Smooth muscle cell (in vitro differentiated cells): ENCODE measurements around the gene MESP2. TPM values are rescaled to one million over a fixed set of nuclear protein-coding genes. Genes with fewer than 3 reads are reported as not detected.
A peak's percentile ranks its signal among the peaks of the same experiment; 100 is the strongest.

ENCODE experiments used
- DNase-seq: peaks from one replicate; lab custom pipeline; 2025; ENCODE audit not compliant: unreplicated experiment; lab: John Stamatoyannopoulos, UW
- H2AFZ ChIP-seq: fragments of 200-600 bp; sonication (generic); 2 replicates; pipeline ENCODE4 v1.6.0; 2016; ENCODE audit warnings: antibody characterized with exemption, low read depth, mild to moderate bottlenecking
- H3F3A ChIP-seq: fragments of 200-600 bp; sonication (generic); 2 replicates; pipeline ENCODE4 v1.6.0; 2017; ENCODE audit warnings: antibody characterized with exemption, low read depth
- H3K27ac ChIP-seq: fragments of 200-600 bp; sonication (generic); 2 replicates; pipeline ENCODE4 v1.5.1; 2016; ENCODE audit warnings: low read depth, mild to moderate bottlenecking
- H3K27me3 ChIP-seq: fragments of 200-600 bp; sonication (generic); 2 replicates; pipeline ENCODE4 v1.6.1; 2016; ENCODE audit warnings: low read depth, mild to moderate bottlenecking
- H3K36me3 ChIP-seq: fragments of 200-600 bp; sonication (generic); 2 replicates; pipeline ENCODE4 v1.5.1; 2016; ENCODE audit warnings: low read depth
- H3K4me1 ChIP-seq: fragments of 200-600 bp; sonication (generic); 2 replicates; pipeline ENCODE4 v1.5.1; 2016; ENCODE audit warnings: low read depth
- H3K4me2 ChIP-seq: fragments of 200-600 bp; sonication (generic); 2 replicates; pipeline ENCODE4 v1.6.0; 2016; ENCODE audit warnings: mild to moderate bottlenecking
- H3K4me3 ChIP-seq: fragments of 200-600 bp; sonication (generic); 2 replicates; pipeline ENCODE4 v1.5.1; 2016; ENCODE audit warnings: mild to moderate bottlenecking
- H3K79me2 ChIP-seq: fragments of 200-600 bp; sonication (generic); 2 replicates; pipeline ENCODE4 v1.6.0; 2016; ENCODE audit warnings: low read depth, mild to moderate bottlenecking
- H3K9ac ChIP-seq: fragments of 200-600 bp; sonication (generic); 2 replicates; pipeline ENCODE4 v1.6.0; 2016; ENCODE audit warnings: low read depth
- H3K9me3 ChIP-seq: fragments of 200-600 bp; sonication (generic); replicated peaks from 2 replicates; pipeline ENCODE4 v1.5.1; 2016; ENCODE audit warnings: low read depth
- H4K20me1 ChIP-seq: fragments of 200-600 bp; sonication (generic); 2 replicates; pipeline ENCODE4 v1.6.0; 2016; ENCODE audit warnings: low read depth
- WGBS: methylation state at CpG from one replicate; pipeline ENCODE4 v1.1.7; 2016; ENCODE audit warnings: low lambda C conversion rate; 5-methylcytosine and 5-hydroxymethylcytosine counted together
- polyA plus RNA-seq: library from polyadenylated mRNA; unstranded; fragments of >200 nt; fragmentation: Nextera tagmentation; extraction: Ambion mirVana; gene quantifications from 2 replicates; pipeline ENCODE4 v1.2.1, GENCODE V29; 2016
- total RNA-seq: library from RNA; depleted of rRNA; stranded (reverse); fragments of >200 nt; gene quantifications from 2 replicates; pipeline ENCODE4 v1.2.3, GENCODE V29; 2014
- TF ChIP-seq, protein P1 (sequence below): fragments of 200-600 bp; sonication (generic); IDR thresholded peaks from 2 replicates; pipeline ENCODE4 v1.5.1; 2017; ENCODE audit warnings: borderline replicate concordance, mild to moderate bottlenecking, antibody characterized with exemption; ENCODE audit not compliant: insufficient read depth, poor library complexity, severe bottlenecking

The MESP2 gene
- total and polyA plus RNA-seq, 2 experiments from 2014 or later = 0.09 TPM; not detected in 1

DNA sequence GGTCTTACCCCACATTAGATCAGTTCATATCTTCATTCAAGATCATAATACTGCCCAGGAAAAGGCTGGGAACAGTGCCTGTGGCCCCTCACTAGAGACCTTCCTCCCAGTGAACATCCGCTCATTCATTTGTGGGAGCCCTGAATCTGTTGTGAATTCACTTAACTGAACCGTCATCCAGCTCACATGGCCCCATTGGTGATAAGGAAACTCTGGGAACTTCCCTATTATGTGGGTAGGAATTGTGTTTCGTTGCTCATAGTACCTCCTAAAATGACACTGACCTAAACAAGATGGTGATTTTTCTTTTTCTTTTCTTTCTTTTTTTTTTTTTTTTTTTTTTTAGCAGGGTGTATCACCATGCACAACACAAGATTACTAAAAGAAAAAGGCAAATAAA is 6.8 kb upstream of the MESP2 start:
- no peaks in the 10 kb centered on the region for H3K79me2 ChIP-seq
- H3K4me3 ChIP-seq = no peak overlapping the region
- H2AFZ ChIP-seq = no peak overlapping the region
- no peaks in the 10 kb centered on the region for H3K27me3 ChIP-seq
- no peak overlapping the region for H3K4me2 ChIP-seq
- H3K9ac ChIP-seq = no peak overlapping the region
- DNase-seq = no peak
- no peak overlapping the region for H3K27ac ChIP-seq
- WGBS = 79% methylated on average over 3 of the region's 3 CpGs
- H4K20me1 ChIP-seq = no peaks in the 10 kb centered on the region
- TF ChIP-seq, protein P1, sequence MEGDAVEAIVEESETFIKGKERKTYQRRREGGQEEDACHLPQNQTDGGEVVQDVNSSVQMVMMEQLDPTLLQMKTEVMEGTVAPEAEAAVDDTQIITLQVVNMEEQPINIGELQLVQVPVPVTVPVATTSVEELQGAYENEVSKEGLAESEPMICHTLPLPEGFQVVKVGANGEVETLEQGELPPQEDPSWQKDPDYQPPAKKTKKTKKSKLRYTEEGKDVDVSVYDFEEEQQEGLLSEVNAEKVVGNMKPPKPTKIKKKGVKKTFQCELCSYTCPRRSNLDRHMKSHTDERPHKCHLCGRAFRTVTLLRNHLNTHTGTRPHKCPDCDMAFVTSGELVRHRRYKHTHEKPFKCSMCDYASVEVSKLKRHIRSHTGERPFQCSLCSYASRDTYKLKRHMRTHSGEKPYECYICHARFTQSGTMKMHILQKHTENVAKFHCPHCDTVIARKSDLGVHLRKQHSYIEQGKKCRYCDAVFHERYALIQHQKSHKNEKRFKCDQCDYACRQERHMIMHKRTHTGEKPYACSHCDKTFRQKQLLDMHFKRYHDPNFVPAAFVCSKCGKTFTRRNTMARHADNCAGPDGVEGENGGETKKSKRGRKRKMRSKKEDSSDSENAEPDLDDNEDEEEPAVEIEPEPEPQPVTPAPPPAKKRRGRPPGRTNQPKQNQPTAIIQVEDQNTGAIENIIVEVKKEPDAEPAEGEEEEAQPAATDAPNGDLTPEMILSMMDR = no peak
- no peaks in the 10 kb centered on the region for H3K9me3 ChIP-seq
- no peaks in the 10 kb centered on the region for H3F3A ChIP-seq
- H3K36me3 ChIP-seq = no peaks in the 10 kb centered on the region
- H3K4me1 ChIP-seq = no peaks in the 10 kb centered on the region

- H4K20me1 ChIP-seq = no peaks in the 10 kb centered on the region
- H2AFZ ChIP-seq = no peak overlapping the region
- no peaks in the 10 kb centered on the region for H3K4me1 ChIP-seq
- H3K4me2 ChIP-seq = no peak overlapping the region
- H3K9me3 ChIP-seq = no peaks in the 10 kb centered on the region
- no peak overlapping the region for H3K4me3 ChIP-seq
- H3F3A ChIP-seq = no peaks in the 10 kb centered on the region
- WGBS = 84% methylated on average over 3 of the region's 3 CpGs
- TF ChIP-seq, protein P1 = no peak
- H3K27me3 ChIP-seq = no peaks in the 10 kb centered on the region
- H3K36me3 ChIP-seq = no peaks in the 10 kb centered on the region
- H3K79me2 ChIP-seq = no peaks in the 10 kb centered on the region
- no peak for DNase-seq
- H3K9ac ChIP-seq = no peak overlapping the region
- no peak overlapping the region for H3K27ac ChIP-seq
Measured at GRCh38 chr15:89770041-89770440, 6.1 kb upstream of the MESP2 start.

GRCh38 chr15:89772932-89773583 is 3.1 kb upstream of the MESP2 start:
- Histone ChIP-seq H3K9ac (no peak overlapping the region), H3K27me3 (no peaks in the 10 kb centered on the region), H2AFZ (no peak overlapping the region), H3F3A (no peaks in the 10 kb centered on the region), H4K20me1 (no peaks in the 10 kb centered on the region), H3K4me1 (peaks cover 8% of the 10 kb centered on the region), H3K27ac (no peak overlapping the region), H3K79me2 (no peaks in the 10 kb centered on the region), H3K4me3 (no peak overlapping the region), H3K9me3 (no peaks in the 10 kb centered on the region), H3K4me2 (no peak overlapping the region), H3K36me3 (no peaks in the 10 kb centered on the region)
- WGBS = 70% methylated on average over 3 of the region's 3 CpGs
- no peak for DNase-seq
- TF ChIP-seq, protein P1 = peak; percentile 4

DNA sequence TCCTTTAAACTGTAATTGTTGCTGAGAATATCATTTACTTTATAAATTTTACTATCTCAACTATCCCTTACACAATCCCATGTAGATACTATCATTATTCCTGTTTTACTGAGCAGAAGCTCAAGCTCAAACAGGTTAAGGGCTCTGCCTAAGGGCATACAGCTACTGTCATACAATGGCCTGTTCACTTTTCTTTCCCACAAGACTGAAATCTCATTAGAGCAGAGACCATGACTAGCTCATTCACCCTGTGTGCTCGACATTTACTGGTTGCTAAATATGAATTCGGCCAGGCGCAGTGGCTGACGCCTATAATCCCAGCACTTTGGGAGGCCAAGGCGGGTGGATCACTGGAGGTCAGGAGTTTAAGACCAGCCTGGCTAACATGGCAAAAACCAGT is 1.6 kb upstream of the MESP2 start:
- H3K79me2 ChIP-seq = no peaks in the 10 kb centered on the region
- H3K4me3 ChIP-seq = no peak overlapping the region
- H3F3A ChIP-seq = no peaks in the 10 kb centered on the region
- no peaks in the 10 kb centered on the region for H3K27me3 ChIP-seq
- H3K9ac ChIP-seq = no peak overlapping the region
- H3K27ac ChIP-seq = peak overlapping the region; percentile 38
- H2AFZ ChIP-seq = no peak overlapping the region
- no peak for DNase-seq
- H3K4me1 ChIP-seq = peaks cover 8% of the 10 kb centered on the region
- WGBS = 73% methylated on average over 5 of the region's 5 CpGs
- TF ChIP-seq, protein P1 = no peak
- no peaks in the 10 kb centered on the region for H3K36me3 ChIP-seq
- no peaks in the 10 kb centered on the region for H4K20me1 ChIP-seq
- no peak overlapping the region for H3K4me2 ChIP-seq
- no peaks in the 10 kb centered on the region for H3K9me3 ChIP-seq
